Measurements from ENCODE around the gene ASTN2. TPM values are rescaled to one million over a fixed set of nuclear protein-coding genes. Genes with fewer than 3 reads are reported as not detected.

Gene ASTN2
- polyA plus RNA-seq, 1 experiment: 12.8 TPM

DNA sequence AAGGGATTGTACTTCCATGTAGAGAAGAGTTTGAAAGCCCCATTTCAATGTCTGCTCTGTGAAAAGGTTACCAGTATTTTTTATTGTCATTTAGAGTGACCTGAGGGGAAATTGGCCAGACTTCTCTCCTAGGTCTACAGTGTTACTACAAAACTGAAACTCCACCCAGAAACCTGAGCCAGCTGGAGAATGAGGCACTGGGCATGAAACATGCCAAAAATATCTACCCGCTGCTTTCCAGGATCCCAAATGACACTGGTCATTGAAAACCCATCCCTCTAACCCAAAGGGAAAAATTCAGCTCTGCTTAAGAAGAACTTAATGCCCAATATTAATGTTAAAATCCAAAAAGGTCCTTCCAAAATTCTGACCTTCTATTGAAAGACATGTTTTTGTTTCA, 826.9 kb downstream of the ASTN2 start:
- ChIA-PET POLR2A (no interaction called here), CTCF (interaction anchor here (1.4 to 4.8 kb wide), 3 partner anchors 14 to 60 kb away, joined by 4 to 32 read pairs (median 4); no protein-coding TSS in a partner anchor)
- no peak for DNase-seq (ENCODE audit: low read depth)
- TF ChIP-seq, protein P1, sequence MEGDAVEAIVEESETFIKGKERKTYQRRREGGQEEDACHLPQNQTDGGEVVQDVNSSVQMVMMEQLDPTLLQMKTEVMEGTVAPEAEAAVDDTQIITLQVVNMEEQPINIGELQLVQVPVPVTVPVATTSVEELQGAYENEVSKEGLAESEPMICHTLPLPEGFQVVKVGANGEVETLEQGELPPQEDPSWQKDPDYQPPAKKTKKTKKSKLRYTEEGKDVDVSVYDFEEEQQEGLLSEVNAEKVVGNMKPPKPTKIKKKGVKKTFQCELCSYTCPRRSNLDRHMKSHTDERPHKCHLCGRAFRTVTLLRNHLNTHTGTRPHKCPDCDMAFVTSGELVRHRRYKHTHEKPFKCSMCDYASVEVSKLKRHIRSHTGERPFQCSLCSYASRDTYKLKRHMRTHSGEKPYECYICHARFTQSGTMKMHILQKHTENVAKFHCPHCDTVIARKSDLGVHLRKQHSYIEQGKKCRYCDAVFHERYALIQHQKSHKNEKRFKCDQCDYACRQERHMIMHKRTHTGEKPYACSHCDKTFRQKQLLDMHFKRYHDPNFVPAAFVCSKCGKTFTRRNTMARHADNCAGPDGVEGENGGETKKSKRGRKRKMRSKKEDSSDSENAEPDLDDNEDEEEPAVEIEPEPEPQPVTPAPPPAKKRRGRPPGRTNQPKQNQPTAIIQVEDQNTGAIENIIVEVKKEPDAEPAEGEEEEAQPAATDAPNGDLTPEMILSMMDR (IDR thresholded peaks at IDR 0.05; ENCODE audit: insufficient read depth, low read depth, low read length): no peak
- Histone ChIP-seq H3K4me3 (ENCODE audit: low read depth, low read length) (no peak overlapping the region), H3K27me3 (ENCODE audit: control insufficient read depth, insufficient read depth, low read length) (no peaks in the 10 kb centered on the region), H3K36me3 (ENCODE audit: control insufficient read depth, insufficient read depth, low read length) (no peaks in the 10 kb centered on the region)

DNA sequence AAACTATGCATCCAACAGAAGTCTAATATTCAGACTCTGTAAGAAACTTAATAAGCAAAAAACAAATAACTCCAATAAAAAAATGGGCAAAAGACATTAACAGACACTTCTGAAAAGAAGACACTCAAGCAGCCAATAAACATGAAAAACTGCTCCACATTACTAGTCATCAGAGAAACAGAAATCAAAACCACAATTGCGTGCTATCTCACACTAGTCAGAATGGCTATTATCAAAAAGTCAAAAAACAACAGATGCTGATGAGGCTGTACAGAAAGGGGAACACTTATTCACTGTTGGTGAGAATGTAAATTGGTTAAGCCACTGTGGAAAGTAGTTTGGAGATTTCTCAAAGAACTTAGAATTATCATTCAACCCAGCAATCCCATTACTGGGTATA, 829.0 kb downstream of the ASTN2 start:
- POLR2A ChIA-PET: no interaction called here
- no peak for DNase-seq (ENCODE audit: low read depth)
- H3K27me3 ChIP-seq (ENCODE audit: control insufficient read depth, insufficient read depth, low read length): no peaks in the 10 kb centered on the region

DNA sequence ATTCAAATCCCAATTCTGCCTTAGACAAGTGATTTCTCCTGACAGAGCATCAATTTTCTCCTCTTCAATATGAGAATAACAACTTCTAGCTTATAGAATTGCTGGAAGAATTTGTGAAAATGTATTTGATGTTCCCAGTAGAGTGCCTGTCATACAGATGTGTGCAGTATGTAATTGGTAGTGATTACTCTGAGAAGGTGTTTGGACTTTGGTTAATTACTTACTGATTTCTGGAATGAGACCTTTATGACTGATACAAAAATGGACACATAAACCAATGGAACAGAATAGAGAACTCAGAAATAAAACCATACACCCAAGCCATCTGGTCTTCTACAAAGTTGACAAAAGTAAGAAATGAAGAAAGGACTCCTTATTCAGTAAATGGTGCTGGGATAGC, 829.7 kb downstream of the ASTN2 start:
- DNase-seq (ENCODE audit: low read depth): no peak
- POLR2A ChIA-PET: no interaction called here
- TF ChIP-seq, protein P1 (IDR thresholded peaks at IDR 0.05; ENCODE audit: insufficient read depth, low read depth, low read length): no peak
- Histone ChIP-seq H3K36me3 (ENCODE audit: control insufficient read depth, insufficient read depth, low read length) (no peaks in the 10 kb centered on the region), H3K4me3 (ENCODE audit: low read depth, low read length) (no peak overlapping the region), H3K27me3 (ENCODE audit: control insufficient read depth, insufficient read depth, low read length) (no peaks in the 10 kb centered on the region)
- CTCF ChIA-PET: no interaction called here

More for the DNA sequence above, 829.0 kb downstream of the ASTN2 start:
- TF ChIP-seq, protein P1 (IDR thresholded peaks at IDR 0.05; ENCODE audit: insufficient read depth, low read depth, low read length): no peak
- H3K36me3 ChIP-seq (ENCODE audit: control insufficient read depth, insufficient read depth, low read length): no peaks in the 10 kb centered on the region
- CTCF ChIA-PET: no interaction called here
- no peak overlapping the region for H3K4me3 ChIP-seq (ENCODE audit: low read depth, low read length)

DNA sequence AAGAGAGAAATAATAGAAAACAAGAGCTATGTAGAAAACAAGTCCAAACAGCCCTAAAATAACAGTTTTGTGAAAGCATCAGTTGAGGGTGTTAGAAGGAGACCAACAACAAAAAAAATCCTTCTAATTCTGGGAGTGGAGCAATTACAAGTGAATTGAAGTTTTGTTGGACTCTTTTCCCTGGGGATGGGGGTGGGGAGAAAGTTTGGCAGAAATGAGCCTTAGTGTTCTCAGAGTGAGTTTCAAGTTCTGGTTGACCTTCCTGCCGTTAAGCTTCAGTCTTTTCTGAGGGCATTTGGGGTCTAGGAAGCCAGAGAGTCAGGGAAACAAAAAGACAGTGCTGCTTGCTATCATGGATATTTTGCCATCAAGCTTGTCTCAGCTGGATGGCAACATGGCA, 834.0 kb downstream of the ASTN2 start:
- Histone ChIP-seq H3K36me3 (ENCODE audit: control insufficient read depth, insufficient read depth, low read length) (no peaks in the 10 kb centered on the region), H3K4me3 (ENCODE audit: low read depth, low read length) (no peak overlapping the region), H3K27me3 (ENCODE audit: control insufficient read depth, insufficient read depth, low read length) (no peaks in the 10 kb centered on the region)
- ChIA-PET POLR2A (no interaction called here), CTCF (interaction anchor here (0.6 to 2.4 kb wide), 5 partner anchors 9 to 745 kb away, joined by 3 to 7 read pairs (median 3); no protein-coding TSS in a partner anchor)
- no peak for DNase-seq (ENCODE audit: low read depth)
- TF ChIP-seq, protein P1 (IDR thresholded peaks at IDR 0.05; ENCODE audit: insufficient read depth, low read depth, low read length): no peak

DNA sequence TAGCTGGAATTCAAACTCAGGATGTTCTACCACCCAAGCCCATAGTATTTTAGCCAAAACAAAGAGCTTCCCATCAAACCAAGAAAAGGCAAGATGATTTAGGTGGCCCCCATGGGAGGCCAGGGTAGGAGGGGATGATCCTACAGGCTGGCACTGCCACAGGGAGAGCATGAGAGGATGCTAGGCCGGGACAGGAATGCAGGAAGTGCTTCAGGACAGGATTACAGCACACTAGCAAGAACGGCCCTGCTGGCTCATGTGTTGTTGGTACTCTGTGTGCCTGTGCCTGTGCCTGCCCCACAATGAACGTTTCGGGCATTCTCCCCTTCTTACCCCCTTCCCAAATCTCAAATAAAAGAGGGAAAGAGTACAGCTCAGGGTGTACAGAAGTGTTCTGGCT, 838.5 kb downstream of the ASTN2 start:
- Histone ChIP-seq H3K36me3 (ENCODE audit: control insufficient read depth, insufficient read depth, low read length) (no peaks in the 10 kb centered on the region), H3K27me3 (ENCODE audit: control insufficient read depth, insufficient read depth, low read length) (no peaks in the 10 kb centered on the region), H3K4me3 (ENCODE audit: low read depth, low read length) (no peak overlapping the region)
- POLR2A ChIA-PET: no interaction called here
- TF ChIP-seq, protein P1 (IDR thresholded peaks at IDR 0.05; ENCODE audit: insufficient read depth, low read depth, low read length): no peak
- no peak for DNase-seq (ENCODE audit: low read depth)
- CTCF ChIA-PET: interaction anchor here (0.8 to 9.6 kb wide), 9 partner anchors 14 to 984 kb away, joined by 3 to 91 read pairs (median 3); no protein-coding TSS in a partner anchor
